SK-N-SH (cell line): ENCODE results near the gene CDC45. TPM values are rescaled to one million over a fixed set of nuclear protein-coding genes. Genes with fewer than 3 reads are reported as not detected.

Experiments used
- CTCF ChIA-PET: fragments of 300-600, 350-600 bp; formaldehyde crosslinking; extraction: SDS; loops from one replicate; lab custom pipeline; 2021; lab: Yijun Ruan, JAX
- POLR2A ChIA-PET: fragments of 350-600 bp; sonication (Branson Sonifier 250); formaldehyde crosslinking; extraction: SDS; loops from one replicate; lab custom pipeline; 2020; ENCODE audit warnings: antibody characterized with exemption, inconsistent platforms; lab: Yijun Ruan, JAX
- DNase-seq: peaks from one replicate; pipeline ENCODE4 v3.0.0; 2012
- H2AFZ ChIP-seq: fragments of 200-600 bp; sonication (generic); 2 replicates; pipeline ENCODE4 v1.8.1; 2016; ENCODE audit warnings: antibody characterized with exemption, mild to moderate bottlenecking, low read depth
- H3F3A ChIP-seq: fragments of 200-600 bp; sonication (generic); replicated peaks from 2 replicates; pipeline ENCODE3; 2016; ENCODE audit warnings: antibody characterized with exemption, mild to moderate bottlenecking; ENCODE audit not compliant: insufficient read depth
- H3K27ac ChIP-seq, 2 experiments: fragments of 200-500 bp in 1 of 2; fragments of 200-600 bp in 1 of 2; sonication (Bioruptor generic) in 1 of 2; sonication (generic), shearing (Covaris generic) in 1 of 2; 2 replicates each; pipeline versions ENCODE4 v1.5.1 to v1.6.1; 2014 to 2016; ENCODE audit warnings: low read depth in 2 of 2, inconsistent platforms in 1 of 2, low read length in 1 of 2, mild to moderate bottlenecking in 1 of 2, mixed read lengths in 1 of 2
- H3K27me3 ChIP-seq: fragments of 200-600 bp; sonication (generic), shearing (Covaris generic); 2 replicates; pipeline ENCODE4 v1.6.1; 2016; ENCODE audit warnings: mixed run types; ENCODE audit not compliant: insufficient read depth
- H3K36me3 ChIP-seq, 2 experiments: fragments of 200-500 bp in 1 of 2; fragments of 200-600 bp in 1 of 2; sonication (Bioruptor generic) in 1 of 2; sonication (generic) in 1 of 2; replicated peaks in 1 of 2; 2 replicates each; pipeline versions ENCODE3 to v1.5.1; 2014 to 2016; ENCODE audit warnings: low read length in 1 of 2, mild to moderate bottlenecking in 1 of 2; ENCODE audit not compliant: insufficient read depth in 2 of 2, control insufficient read depth in 1 of 2
- H3K4me1 ChIP-seq, 2 experiments: fragments of 200-500 bp in 1 of 2; fragments of 200-600 bp in 1 of 2; sonication (Bioruptor generic) in 1 of 2; sonication (generic), shearing (Covaris generic) in 1 of 2; 2 replicates each; pipeline versions ENCODE4 v1.5.1 to v1.6.1; 2014 to 2016; ENCODE audit warnings: low read depth in 1 of 2, low read length in 1 of 2, mixed run types in 1 of 2; ENCODE audit not compliant: insufficient read depth in 2 of 2, control insufficient read depth in 1 of 2
- H3K4me2 ChIP-seq: fragments of 200-600 bp; sonication (generic), shearing (Covaris generic); 2 replicates; pipeline ENCODE4 v1.6.1; 2017; ENCODE audit warnings: mixed run types
- H3K4me3 ChIP-seq, 2 experiments: fragments of 200-500 bp in 1 of 2; fragments of 200-600 bp in 1 of 2; sonication (Bioruptor generic) in 1 of 2; sonication (generic), shearing (Covaris generic) in 1 of 2; 2 replicates each; pipeline versions ENCODE4 v1.5.1 to v1.8.1; 2014 to 2016; ENCODE audit warnings: low read depth in 2 of 2, inconsistent platforms in 1 of 2, low read length in 1 of 2, mild to moderate bottlenecking in 1 of 2, mixed read lengths in 1 of 2, moderate library complexity in 1 of 2
- H3K79me2 ChIP-seq: fragments of 200-600 bp; sonication (generic); 2 replicates; pipeline ENCODE4 v1.8.1; 2017; ENCODE audit warnings: mild to moderate bottlenecking; ENCODE audit not compliant: insufficient read depth
- H3K9ac ChIP-seq: fragments of 200-600 bp; sonication (generic); 2 replicates; pipeline ENCODE4 v1.6.1; 2017; ENCODE audit warnings: mixed run types
- H3K9me2 ChIP-seq: fragments of 200-600 bp; sonication (generic); 2 replicates; pipeline ENCODE4 v1.6.1; 2017; ENCODE audit warnings: mixed run types
- H3K9me3 ChIP-seq: fragments of 200-600 bp; sonication (generic); 2 replicates; pipeline ENCODE4 v1.6.1; 2017; ENCODE audit warnings: mixed run types, mild to moderate bottlenecking, moderate library complexity
- H4K20me1 ChIP-seq: fragments of 200-600 bp; sonication (generic); 2 replicates; pipeline ENCODE4 v1.6.1; 2017; ENCODE audit warnings: mild to moderate bottlenecking, mixed run types; ENCODE audit not compliant: insufficient read depth
- ELF1 ChIP-seq: IDR thresholded peaks from 2 replicates; pipeline ENCODE4 v1.4.0; 2012
- EP300 ChIP-seq, 2 experiments: IDR thresholded peaks; 2 replicates each; pipeline versions ENCODE4 v1.4.0 to v1.6.1; 2012; ENCODE audit warnings: borderline replicate concordance in 1 of 2, low read depth in 1 of 2, low read length in 1 of 2
- JUND ChIP-seq: IDR thresholded peaks from 2 replicates; pipeline ENCODE4 v1.4.0; 2012
- MXI1 ChIP-seq: IDR thresholded peaks from 2 replicates; pipeline ENCODE4 v1.6.1; 2012; ENCODE audit warnings: mild to moderate bottlenecking, low read depth, low read length, improper control_type of control experiment
- NRF1 ChIP-seq: IDR thresholded peaks from 2 replicates; pipeline ENCODE4 v1.6.1; 2012; ENCODE audit warnings: low read depth, mild to moderate bottlenecking, low read length
- POLR2AphosphoS5 ChIP-seq: IDR thresholded peaks from 2 replicates; pipeline ENCODE4 v1.6.1; 2012; ENCODE audit warnings: low read depth, low read length
- RXRA ChIP-seq: IDR thresholded peaks from 2 replicates; pipeline ENCODE4 v1.4.0; 2012; ENCODE audit warnings: low read depth, mild to moderate bottlenecking, borderline replicate concordance
- SIN3A ChIP-seq: IDR thresholded peaks from 2 replicates; pipeline ENCODE4 v1.6.1; 2012; ENCODE audit warnings: low read depth, mild to moderate bottlenecking, low read length, moderate library complexity, borderline replicate concordance
- TAF1 ChIP-seq: IDR thresholded peaks from 2 replicates; pipeline ENCODE4 v1.6.1; 2012; ENCODE audit warnings: low read depth, mild to moderate bottlenecking, low read length, moderate library complexity, borderline replicate concordance
- WGBS: methylation state at CpG from one replicate; pipeline ENCODE4 v1.1.6; 2017; ENCODE audit warnings: low lambda C conversion rate; 5-methylcytosine and 5-hydroxymethylcytosine counted together
- polyA plus RNA-seq, 3 experiments: library from polyadenylated mRNA; depleted of rRNA; stranded (reverse); fragments of >200 nt; gene quantifications; 2 replicates each; pipeline ENCODE4 v1.2.3, GENCODE V29; 2012
- TF ChIP-seq, protein P1 (sequence below): IDR thresholded peaks from 2 replicates; pipeline ENCODE4 v1.4.0; 2012; ENCODE audit warnings: low read depth, borderline replicate concordance
- TF ChIP-seq, protein P2 (sequence below): fragments of 150-350 bp; IDR thresholded peaks from 2 replicates; pipeline ENCODE4 v1.6.1; 2016; ENCODE audit warnings: mild to moderate bottlenecking, low read depth, low read length
- TF ChIP-seq, protein P3 (sequence below): IDR thresholded peaks from 2 replicates; pipeline ENCODE4 v1.6.1; 2012; ENCODE audit warnings: mild to moderate bottlenecking, low read depth, low read length, moderate library complexity

Gene CDC45
- polyA plus RNA-seq, 1 of the 3 experiments (the other 2 are of a cell fraction): 23.6 TPM

DNA sequence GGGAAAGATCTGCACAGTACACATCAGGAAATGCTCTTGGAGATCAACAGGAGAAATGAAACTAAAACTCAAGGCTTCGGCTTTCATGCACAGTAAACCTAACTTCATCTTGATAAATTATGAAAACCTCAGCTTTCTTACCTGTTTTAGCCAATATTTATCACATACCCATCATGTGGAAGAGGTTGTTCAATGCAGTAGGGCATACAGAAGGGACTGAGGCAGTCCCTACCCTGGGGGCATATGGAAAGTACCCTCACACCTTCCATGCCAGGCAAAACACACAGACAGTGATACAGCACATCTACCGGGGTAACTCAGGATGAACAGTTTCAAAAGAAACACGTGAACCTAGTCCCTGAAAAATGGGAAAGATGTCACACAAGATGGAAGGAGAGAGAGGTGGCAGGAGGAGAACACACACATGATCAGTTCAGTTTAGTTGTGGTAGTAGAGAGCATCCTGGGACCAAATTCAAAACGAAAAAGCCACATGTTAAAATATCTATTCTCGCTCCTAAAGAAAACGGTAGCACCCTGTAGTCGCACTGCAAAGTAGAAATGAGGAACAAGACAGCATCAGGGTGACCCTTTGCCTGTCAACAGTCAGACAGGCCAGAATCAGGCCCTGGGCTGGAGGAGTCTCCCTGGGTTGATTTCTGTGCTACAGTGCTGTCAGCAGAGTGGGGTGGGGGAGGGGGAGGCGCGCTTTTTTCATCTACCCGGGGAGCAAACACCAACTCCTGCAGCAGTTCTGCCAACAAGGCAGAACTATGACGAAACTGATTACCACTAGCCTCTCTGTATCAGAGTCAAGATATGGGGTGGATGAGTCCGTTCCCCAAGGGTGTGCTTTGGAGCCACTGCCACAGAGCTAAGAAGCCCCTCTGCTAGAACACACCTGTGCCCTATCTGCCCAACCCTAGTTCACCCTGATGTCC, 49.5 kb upstream of the CDC45 start:
- peaks cover 9 to 10% of the 10 kb centered on the region in 2 experiments for H3K36me3 ChIP-seq
- peak overlapping the region; percentile 95 for H3K4me2 ChIP-seq
- peaks cover 25% of the 10 kb centered on the region for H4K20me1 ChIP-seq
- H3K4me3 ChIP-seq: peak overlapping the region; percentile 83 to 90
- POLR2A ChIA-PET: interaction anchor here (1.5 to 2.1 kb wide), 2 partner anchors 49 to 251 kb away, joined by 7 read pairs; partner anchors contain the start of genes CDC45, SLC25A1 and UFD1
- peak overlapping the region; percentile 52 to 95; a peak in 3 of 4 replicates for H3K27ac ChIP-seq
- H2AFZ ChIP-seq: no peak overlapping the region
- peaks cover 5 to 18% of the 10 kb centered on the region in 2 experiments; a peak in 3 of 4 replicates for H3K4me1 ChIP-seq
- H3K9me3 ChIP-seq: no peaks in the 10 kb centered on the region
- H3F3A ChIP-seq: peaks cover 3% of the 10 kb centered on the region
- peaks cover 78% of the 10 kb centered on the region for H3K79me2 ChIP-seq
- H3K9ac ChIP-seq: peak overlapping the region; percentile 86
- H3K9me2 ChIP-seq: no peaks in the 10 kb centered on the region
- TF ChIP-seq ELF1 (no peak), EP300 (IDR thresholded peaks at IDR 0.05; ENCODE audit: borderline replicate concordance in 1 of 2, low read depth in 1 of 2, low read length in 1 of 2) (no peak), TAF1 (no peak), POLR2AphosphoS5 (no peak), MXI1 (no peak), NRF1 (no peak), RXRA (no peak), JUND (no peak), SIN3A (no peak)
- TF ChIP-seq, protein P1, sequence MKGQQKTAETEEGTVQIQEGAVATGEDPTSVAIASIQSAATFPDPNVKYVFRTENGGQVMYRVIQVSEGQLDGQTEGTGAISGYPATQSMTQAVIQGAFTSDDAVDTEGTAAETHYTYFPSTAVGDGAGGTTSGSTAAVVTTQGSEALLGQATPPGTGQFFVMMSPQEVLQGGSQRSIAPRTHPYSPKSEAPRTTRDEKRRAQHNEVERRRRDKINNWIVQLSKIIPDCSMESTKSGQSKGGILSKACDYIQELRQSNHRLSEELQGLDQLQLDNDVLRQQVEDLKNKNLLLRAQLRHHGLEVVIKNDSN: no peak
- TF ChIP-seq, protein P2, sequence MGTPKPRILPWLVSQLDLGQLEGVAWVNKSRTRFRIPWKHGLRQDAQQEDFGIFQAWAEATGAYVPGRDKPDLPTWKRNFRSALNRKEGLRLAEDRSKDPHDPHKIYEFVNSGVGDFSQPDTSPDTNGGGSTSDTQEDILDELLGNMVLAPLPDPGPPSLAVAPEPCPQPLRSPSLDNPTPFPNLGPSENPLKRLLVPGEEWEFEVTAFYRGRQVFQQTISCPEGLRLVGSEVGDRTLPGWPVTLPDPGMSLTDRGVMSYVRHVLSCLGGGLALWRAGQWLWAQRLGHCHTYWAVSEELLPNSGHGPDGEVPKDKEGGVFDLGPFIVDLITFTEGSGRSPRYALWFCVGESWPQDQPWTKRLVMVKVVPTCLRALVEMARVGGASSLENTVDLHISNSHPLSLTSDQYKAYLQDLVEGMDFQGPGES: no peak
- TF ChIP-seq, protein P3, sequence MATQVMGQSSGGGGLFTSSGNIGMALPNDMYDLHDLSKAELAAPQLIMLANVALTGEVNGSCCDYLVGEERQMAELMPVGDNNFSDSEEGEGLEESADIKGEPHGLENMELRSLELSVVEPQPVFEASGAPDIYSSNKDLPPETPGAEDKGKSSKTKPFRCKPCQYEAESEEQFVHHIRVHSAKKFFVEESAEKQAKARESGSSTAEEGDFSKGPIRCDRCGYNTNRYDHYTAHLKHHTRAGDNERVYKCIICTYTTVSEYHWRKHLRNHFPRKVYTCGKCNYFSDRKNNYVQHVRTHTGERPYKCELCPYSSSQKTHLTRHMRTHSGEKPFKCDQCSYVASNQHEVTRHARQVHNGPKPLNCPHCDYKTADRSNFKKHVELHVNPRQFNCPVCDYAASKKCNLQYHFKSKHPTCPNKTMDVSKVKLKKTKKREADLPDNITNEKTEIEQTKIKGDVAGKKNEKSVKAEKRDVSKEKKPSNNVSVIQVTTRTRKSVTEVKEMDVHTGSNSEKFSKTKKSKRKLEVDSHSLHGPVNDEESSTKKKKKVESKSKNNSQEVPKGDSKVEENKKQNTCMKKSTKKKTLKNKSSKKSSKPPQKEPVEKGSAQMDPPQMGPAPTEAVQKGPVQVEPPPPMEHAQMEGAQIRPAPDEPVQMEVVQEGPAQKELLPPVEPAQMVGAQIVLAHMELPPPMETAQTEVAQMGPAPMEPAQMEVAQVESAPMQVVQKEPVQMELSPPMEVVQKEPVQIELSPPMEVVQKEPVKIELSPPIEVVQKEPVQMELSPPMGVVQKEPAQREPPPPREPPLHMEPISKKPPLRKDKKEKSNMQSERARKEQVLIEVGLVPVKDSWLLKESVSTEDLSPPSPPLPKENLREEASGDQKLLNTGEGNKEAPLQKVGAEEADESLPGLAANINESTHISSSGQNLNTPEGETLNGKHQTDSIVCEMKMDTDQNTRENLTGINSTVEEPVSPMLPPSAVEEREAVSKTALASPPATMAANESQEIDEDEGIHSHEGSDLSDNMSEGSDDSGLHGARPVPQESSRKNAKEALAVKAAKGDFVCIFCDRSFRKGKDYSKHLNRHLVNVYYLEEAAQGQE: no peak
- no peaks in the 10 kb centered on the region for H3K27me3 ChIP-seq
- WGBS: 24% methylated on average over 10 of the region's 12 CpGs
- peak; percentile 40 for DNase-seq
- CTCF ChIA-PET: interaction anchor here (0.5 to 2.5 kb wide), 3 partner anchors 16 to 406 kb away, joined by 3 to 9 read pairs (median 3); no protein-coding TSS in a partner anchor
